ENCODE measurements around the gene CDON.

The CDON gene

DNA sequence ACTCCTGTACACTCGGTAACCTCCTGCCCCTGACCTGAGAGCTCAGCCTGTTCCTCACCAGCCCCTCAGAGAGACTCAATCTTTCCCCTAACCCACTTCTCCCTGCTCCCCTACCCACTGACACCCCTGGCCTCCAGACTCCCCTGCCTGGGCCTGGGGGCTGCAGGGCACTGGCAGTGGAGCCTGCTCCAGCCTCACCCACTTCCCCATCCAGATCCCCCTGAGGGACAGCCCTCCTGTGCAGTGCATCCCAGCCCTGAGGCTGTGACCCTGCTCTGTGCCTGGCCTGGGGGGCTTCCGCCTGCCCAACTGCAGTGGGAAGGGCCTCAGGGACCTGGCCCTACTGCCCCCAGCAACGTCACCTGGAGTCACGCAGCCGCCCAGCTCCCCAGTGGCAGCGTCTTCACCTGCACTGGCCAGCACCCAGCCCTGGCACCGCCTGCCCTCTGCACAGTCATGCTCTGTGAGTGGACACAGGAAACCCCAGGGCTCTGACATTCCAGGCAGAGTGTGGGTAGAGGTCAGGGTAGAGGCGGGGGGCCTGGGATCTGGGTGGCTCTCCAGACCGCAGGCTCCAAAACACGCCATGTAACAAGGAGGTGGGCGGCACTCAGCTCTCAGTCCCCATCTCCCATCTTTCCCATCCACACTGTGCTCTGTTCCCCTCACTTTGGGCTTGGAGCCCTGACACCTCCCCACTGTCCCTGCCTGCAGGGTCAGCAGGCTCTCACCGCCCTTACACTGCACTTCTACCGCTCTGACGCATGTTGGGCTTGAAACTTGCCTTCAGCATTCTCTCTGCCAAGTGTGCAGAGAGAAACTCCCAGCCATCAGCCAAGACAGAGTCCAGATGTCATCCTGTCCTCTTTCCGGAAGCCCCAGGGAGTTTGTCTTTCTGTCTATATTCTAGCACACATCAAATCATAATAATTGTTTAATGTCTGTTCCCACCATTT is 111.7 kb downstream of the CDON start:
- no peak overlapping the region for H3K27ac ChIP-seq
- TF ChIP-seq ZFX (IDR thresholded peaks at IDR 0.05): no peak
- TF ChIP-seq CTCF (conservative IDR thresholded peaks at IDR 0.05): no peak

GRCh38 chr11:125950178-125950490 is 112.5 kb downstream of the CDON start:
- no peak overlapping the region for H3K27ac ChIP-seq
- no peak for TF ChIP-seq ZFX (IDR thresholded peaks at IDR 0.05)

DNA sequence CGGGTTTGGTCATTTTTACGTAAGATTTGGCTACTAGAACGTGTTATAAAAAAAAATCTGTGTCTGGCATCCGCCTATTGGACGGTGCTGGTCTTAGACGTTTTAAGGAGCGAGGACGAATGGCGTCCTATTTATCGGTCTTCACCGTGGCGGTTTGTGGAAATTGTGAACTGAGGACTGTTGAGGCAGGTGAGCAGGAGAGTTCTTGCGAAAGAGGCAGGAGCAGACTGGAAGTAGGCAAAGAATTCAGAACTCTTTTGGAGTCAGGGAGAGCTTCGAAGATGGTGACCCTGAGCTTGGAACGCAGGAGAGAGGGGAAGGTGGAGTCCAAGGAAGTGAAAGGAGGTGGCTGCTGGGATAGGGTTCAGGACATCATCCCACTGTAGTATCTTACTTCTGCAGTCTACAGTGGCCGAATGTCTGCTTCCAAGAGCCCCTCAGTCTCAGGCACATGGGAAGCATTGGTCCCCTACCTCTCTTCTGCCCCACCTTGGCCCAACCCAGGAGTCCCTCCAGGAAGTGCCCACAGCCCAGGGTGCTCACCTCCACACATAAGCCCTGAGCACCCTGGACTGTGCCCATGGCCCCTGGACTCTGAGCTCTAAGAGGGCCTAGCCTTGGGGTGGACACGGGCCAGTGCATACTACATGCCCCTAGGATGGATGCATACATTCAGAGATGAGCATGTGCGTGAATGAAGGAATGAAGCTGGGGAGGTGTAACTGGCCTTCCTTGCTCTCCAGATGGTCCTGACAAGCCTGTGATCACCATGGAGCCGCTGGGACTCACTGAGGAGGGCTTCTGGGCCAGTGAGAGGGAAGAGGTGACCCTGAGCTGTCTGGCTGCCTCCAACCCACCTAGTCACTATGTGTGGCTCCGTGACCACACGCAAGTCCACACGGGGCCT is 113.1 kb downstream of the CDON start:
- TF ChIP-seq CTCF (conservative IDR thresholded peaks at IDR 0.05): no peak
- no peak for TF ChIP-seq ZFX (IDR thresholded peaks at IDR 0.05)
- no peak overlapping the region for H3K27ac ChIP-seq

DNA sequence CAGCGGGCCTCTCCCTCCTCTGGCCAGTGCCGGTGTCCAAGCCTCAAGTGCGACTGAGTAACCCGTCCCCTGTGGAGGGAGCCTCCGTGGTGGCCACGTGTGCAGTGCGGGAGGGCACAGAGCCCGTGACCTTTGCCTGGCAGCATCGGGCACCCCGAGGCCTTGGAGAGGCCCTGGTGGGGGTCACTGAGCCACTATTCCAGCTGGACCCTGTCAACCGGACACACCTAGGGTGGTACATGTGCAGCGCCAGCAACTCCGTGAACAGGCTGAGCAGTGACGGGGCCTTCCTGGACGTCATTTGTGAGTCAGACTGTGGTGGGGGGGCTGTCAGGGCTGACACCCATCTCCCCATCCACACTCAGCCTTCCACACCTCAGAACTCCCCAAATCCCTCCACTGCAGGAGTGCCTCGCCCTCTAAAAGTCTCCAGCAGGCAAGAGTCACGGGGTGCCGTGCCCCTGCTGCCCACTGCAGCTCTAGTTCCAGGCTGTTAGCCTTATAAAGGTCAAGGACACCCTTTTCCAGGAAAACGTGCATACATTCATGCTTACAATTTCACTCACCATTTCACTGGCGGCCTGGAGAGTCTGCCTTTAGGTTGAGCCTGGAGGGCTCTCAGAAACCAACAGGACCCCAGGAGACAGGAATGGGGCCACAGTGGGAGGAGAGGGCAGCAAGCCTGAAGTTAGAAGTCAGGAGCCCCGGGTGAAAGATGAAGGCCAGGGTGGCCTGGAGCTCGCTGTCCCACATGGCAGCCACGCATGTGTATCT is 114.2 kb downstream of the CDON start:
- no peak overlapping the region for H3K27ac ChIP-seq

DNA sequence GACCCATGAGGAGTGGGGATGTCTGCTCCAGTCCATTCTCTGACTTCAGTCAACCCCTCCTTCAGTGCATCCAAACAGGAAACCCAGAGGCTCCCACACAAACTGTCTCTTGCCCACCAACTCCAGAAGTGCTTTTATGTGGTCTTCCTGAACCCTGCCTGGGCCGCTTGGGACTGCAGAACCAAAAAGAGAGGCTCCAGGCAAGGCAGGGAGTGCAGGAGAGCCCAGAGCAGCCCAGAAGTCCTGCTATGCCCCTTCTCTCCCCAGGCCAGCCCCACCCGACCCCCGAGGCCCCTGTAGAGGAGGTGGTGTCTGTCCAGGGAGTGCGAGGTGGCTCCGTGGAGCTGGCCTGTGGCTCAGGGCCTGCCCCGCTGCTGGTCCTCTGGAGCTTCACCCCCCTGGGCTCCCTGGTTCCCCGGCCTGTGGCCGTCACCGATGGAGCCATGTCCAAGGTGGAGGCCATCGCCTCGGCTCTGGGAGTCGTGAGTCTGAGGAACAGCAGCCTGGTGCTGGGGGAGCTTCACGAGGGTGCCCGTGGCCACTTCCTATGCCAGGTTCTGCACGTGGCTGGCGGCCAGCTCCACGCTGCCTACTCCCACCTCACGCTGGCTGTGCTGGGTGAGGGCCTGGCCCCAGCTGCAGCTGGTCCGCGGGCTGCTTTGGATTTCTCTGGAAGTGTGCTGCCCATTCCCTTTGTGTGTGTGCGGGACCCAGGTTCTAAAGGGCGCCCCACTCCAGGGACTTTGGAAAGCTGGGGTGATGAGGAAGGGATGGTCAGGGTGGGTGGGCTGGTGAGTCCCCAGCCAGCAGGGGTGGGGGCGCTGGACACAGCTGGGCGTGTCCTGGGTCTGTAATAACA is 115.0 kb downstream of the CDON start:
- TF ChIP-seq ZFX (IDR thresholded peaks at IDR 0.05): no peak
- TF ChIP-seq CTCF (conservative IDR thresholded peaks at IDR 0.05): no peak

More for the DNA sequence above, 114.2 kb downstream of the CDON start:
- TF ChIP-seq CTCF (conservative IDR thresholded peaks at IDR 0.05) (no peak), ZFX (IDR thresholded peaks at IDR 0.05) (no peak)

DNA sequence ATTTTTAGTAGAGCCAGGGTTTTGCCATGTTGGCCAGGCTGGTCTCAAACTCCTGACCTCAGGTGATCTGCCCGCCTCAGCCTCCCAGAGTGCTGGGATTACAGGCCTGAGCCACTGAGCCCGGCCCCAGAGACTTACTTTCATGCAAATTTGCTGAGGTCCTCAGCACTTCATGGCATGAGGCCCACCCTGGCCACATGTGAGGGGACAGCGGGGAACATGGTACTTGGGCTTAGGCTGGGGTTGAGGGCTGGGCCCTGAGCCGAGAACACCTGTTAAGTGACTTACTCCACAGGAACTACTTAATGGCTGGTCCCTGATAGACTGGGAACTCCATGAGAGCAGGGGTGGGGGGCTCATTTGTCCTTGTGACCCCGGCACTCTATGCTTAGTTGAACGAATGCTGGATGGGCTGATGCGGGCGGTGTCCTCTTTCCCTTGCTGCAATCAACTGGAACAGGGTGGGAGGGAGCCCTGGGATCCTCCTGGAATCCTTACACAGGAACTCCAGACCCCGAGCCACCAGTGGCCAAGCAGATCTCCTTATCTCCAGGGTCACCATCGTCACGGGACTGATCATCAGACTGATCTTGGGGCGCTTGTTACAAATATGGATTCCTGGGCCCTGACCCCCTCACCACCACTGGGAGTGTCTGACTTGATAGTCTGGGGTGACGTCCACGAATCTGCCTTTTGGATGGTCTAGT is 115.8 kb downstream of the CDON start:
- H3K27ac ChIP-seq: no peak overlapping the region
- no peak for TF ChIP-seq CTCF (conservative IDR thresholded peaks at IDR 0.05)
- TF ChIP-seq ZFX (IDR thresholded peaks at IDR 0.05): no peak

More for the DNA sequence above, 115.0 kb downstream of the CDON start:
- no peak overlapping the region for H3K27ac ChIP-seq
